ENCODE measurements around the gene TTLL10.
A peak's percentile ranks its signal among the peaks of the same experiment; 100 is the strongest.

The TTLL10 gene

DNA sequence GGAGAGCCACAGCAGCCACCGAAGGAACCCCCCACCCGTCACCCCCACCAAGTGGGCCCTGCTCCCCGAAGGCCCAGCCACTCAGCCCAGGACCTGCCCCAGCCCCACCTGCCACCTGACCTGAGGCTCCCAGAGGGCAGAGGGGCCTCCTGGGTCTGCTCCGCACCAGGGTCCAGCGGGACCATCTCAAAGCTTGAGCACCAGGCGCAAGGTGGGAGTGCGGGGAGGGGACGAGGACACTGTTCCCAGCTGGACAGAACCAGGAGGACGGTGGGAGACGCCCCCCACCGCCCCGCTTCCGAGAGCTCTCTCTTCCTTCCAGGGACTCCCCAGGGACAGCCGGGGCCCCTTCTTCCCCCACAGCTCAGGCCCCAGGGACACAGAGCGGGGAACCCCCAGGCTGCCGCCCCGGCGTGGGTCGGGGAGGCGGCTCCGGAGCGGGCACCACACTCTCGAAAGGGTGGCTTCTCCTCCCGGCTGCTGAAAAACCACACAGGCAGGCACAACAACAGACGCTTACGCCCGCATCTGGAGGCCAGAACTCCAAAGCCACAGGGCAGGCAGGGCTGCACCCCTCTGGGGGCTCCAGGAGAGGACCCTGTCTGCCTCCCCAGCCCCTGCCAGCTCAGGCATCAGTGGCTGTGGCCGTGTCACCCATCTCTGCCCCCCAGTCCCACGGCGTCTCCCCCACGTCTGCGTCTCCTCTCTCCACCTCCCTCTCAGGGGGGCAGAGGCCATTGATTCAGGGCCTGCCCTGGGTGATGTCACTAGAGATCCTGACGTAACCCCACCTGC is 1.9 kb upstream of the TTLL10 start:
- DNase-seq, result no peak

DNA sequence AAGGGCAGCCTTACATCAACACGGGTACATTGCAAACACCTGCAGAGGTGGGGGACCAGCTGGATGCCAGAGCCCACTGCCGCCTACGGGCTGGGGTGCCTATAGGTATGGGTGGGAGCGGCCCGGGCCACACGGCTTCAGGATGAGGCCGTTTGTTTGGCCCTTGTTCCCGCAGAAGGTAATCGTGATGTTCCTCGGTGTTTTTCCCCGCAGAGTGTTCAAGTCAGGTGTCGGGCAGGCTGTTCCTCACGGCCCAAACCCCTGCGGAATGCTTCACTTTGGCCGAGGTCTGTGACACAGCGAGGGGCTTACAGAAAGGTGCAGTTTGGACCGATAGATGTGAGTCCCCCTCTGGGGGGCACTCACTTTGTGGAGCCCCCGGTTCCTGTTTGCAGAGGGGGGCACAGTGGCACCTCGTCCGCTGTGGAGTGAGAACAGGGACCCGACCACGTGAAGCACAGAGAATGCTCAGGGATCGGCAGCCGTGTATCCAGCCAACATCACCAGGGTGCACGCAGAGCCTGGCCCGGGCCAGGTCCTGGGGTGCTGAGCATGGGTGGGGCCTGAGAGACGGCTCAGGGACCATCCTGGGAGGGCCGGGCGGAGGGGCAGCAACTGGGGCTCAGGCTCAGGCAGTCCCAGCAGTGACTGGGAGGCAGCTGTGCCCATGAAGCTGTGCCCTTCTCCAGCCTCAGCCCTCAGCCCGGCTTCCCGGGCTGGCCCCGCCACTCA is 453 bp upstream of the TTLL10 start:
- DNase-seq, result no peak

DNA sequence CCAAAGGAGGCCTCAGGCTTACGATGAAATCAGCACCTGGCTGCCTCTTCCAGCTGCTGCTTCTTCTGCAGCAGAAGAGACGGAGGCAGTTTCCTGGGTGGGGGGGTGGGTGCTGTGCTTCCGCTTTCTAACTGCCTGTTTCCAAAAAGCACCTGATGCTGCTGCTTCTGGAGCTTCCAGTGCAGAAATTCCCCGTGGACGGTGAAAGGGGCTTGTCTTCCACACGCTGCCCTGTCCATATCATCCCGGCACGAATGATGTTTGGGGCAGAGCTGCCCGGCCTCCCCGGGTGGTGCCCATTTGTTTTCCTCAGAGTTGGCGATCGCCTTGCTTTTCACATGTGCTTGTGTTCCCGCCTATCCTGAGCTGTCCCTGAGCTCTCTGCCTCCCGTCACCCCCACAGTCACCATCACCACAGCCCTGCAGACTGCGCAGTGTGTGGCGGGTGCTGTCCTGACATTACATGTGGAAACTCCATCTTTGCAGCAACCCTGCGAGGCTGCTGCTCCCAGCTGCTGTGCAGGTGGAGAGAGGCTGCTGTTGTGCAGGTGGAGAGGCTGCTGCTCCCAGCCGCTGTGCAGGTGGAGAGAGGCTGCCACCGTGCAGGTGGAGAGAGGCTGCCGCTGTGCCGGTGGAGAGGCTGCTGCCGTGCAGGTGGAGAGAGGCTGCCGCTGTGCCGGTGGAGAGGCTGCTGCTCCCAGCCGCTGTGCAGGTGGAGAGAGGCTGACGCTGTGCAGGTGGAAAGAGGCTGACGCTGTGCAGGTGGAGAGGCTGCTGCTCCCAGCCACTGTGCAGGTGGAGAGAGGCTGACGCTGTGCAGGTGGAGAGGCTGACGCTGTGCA is 1.8 kb downstream of the TTLL10 start:
- peak in 1 of 2 experiments; percentile 59 for DNase-seq

DNA sequence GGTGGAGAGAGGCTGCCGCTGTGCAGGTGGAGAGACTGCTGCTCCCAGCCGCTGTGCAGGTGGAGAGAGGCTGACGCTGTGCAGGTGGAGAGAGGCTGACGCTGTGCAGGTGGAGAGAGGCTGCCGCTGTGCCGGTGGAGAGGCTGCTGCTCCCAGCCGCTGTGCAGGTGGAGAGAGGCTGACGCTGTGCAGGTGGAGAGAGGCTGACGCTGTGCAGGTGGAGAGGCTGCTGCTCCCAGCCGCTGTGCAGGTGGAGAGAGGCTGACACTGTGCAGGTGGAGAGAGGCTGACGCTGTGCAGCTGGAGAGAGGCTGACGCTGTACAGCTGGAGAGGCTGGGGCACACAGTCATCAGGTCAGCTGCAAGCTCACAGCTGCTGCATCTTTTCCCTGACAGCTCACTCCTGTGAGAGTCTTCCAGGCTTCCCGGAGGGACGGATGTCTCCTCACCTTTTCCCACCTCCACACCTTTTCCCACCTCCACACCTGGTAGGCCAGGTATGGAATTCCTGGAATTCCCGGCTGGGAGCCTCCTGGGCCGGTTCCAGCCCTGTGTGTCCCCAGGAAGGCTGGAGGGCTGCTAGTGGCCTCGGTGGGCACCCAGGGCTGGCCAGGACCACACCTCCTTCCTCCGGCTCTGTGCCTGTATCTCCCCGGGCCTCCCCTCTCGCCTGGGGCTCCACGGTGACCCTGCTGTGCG is 2.5 kb downstream of the TTLL10 start:
- DNase-seq, result peak in 1 of 2 experiments; percentile 62

DNA sequence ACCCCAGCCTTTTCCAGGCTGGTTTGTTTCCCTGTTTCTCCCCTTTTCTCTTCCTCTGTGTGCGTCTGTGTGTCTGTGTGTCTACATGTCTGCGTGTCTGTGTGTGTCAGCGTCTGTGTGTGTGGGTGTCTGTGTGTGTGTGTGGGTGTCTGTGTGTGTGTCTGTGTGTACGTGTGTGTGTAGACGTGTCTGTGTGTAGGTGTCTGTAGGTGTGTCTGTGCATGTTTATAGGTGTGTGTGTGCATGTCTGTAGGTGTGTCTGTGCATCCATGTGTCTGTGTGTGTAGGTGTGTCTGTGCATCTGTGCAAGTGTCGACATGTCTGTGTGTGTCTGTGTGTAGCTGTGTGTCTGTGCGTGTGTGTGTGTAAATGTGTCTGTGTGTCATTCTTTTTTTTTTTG is 3.3 kb downstream of the TTLL10 start:
- no peak for DNase-seq

DNA sequence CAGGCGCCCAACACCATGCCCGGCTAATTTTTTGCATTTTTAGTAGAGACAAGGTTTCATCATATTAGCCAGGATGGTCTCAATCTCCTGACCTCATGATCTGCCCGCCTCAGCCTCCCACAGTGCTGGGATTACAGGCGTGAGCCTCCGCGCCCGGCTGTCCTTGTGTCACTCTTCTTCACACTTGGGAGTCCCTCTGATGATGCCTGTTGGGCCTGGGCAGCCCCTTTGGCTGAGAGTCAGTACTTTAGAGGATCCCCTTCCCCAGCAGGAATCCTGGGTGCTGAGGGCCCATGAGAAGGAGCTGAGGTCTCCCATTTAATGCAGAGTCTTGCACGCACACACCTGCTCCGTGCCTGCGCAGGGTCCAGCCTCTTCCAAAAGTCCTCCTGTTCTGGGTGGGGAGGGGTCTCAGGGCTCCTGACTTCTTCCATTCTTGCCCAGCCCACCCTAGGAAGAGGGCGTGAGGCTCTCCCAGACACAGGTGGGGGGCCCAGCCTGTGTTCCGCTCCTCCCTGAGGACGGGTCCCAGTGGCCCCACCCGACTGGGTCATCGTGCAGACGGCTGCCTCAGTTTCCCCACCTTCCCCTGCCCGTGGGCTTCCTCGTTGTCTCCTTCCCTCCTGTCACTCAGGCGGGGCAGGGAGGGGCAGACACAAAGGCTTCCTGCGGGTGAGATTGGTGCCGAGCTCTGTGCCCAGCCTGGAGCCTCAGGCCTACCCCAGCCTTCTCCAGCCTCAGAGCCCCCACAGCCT is 3.9 kb downstream of the TTLL10 start:
- DNase-seq, result no peak

DNA sequence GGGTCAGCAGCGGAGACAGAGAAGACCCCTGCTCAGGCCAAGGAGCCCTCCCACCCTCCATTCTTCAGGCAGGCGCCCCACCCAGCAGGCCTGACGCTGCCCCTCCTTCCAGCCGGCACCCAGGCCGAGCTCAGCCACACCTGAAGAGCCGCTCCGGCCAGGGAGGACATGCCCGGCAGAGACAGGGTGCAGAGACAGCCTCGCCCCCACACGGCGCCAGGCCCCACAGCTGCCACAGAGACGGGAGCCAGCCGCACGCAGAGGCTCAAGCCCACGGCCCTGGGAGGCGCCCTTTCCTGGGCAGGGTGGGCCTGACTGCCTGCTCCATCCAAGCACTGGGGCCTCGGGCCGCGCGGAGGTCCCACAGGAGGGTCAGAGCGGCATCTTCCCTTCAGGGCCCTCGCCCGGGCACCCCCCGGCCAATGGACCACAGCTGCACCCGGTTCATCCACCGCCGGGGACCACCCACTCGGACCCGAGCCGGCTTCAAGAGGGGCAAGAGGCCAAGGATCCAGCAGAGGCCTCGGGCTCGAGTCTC is 5.2 kb downstream of the TTLL10 start:
- no peak for DNase-seq

DNA sequence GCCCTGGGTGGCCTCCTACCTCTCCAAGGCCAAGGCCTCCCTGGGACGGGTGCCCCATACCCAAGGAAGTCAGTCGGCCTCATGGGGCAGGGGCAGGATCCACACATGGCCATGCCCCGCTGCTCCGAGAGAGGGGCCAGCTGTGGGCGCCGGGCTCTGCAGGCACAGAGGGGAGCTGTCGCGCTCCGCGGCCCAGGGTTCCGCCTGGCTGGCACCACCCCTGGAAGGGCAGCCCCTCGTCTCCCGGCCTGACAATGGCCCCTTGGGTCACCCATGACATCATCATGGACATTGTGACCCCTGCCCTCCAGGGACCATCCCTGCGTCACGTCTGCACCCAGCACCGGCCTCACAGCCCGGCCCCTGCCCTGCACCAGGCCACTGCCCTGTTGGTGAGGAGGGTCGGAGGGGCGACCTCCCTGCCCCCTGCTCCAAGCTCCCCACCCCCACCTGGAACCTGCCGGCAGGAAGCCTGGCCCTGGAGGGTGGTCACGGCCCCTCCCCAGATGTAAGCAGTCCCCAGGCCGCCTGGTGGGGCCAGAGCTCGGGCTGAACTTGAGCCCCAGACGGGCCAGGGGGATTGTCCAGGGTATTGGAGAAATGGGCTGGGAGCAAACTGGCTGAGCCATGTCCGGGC is 5.8 kb downstream of the TTLL10 start:
- DNase-seq, result no peak

DNA sequence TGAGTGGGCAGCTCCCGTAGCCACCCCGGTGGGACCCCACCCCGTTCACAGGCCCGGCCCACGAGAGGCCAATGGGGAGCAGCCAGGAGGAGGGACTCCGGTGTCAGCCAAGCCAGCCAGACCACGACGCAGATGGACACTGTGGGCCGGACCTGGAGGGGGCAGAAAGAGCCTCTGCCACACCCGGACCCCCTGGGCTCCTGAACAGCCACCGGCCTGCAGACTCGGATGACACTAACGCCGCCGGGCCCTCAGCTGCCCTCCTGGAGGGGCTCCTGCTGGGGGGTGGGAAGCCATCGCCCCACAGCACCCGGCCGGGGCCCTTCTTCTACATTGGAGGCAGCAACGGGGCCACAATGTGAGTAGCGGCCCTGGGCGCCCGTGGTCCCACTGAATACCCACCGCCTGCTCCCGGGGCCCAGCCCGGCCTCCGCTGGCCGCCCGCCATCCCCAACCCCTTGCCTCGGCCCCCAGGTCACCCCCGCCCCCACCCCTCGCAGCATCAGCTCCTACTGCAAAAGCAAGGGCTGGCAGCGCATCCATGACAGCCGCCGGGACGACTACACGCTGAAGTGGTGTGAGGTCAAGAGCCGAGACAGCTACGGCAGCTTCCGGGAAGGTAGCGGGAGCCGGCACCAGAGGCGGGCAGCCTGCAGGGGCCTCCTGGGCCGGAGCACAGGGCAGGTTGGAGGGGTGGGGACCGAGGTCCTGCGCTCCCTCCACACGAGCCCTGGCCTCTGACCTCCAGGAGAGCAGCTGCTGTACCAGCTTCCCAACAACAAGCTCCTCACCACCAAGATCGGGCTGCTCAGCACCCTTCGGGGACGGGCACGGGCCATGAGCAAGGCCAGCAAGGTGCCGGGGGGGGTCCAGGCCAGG is 6.5 kb downstream of the TTLL10 start:
- no peak for DNase-seq

DNA sequence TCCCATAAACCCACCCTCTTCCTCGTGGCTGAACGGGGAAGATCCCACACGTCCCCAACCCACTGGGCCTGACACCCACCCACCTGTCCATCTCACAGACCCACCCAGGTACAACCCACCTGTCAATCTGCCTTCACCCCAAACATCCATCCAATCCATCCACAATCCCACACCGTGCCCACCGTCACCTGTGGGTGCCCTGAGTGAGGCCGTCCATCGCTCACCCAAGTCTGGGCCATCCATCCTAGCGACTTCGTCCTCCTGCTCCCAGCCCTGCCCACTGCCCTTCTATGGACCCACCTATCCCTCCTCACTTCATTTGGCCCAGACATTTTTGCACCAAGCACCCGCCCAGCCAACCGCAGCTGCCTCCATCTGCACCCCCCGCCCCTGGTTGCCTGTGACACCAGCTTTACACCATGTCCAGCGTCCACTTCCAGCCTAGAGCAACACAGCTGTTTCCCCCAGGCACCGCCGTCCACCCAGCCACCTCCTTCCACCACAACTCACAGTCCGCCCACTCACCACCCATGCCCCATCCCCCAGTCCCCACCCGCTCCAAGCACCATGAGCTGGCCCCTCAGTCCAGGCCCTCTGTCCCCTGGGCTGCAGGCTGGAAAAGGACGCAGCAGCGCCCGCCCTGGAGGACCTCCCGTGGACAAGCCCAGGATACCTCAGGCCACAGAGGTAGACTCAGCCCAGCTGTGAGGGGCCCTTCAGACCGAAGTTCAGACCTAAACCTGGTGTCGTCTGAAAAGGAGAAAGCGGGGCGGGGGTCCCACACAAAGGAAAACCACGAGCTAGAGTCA is 7.7 kb downstream of the TTLL10 start:
- no peak for DNase-seq

DNA sequence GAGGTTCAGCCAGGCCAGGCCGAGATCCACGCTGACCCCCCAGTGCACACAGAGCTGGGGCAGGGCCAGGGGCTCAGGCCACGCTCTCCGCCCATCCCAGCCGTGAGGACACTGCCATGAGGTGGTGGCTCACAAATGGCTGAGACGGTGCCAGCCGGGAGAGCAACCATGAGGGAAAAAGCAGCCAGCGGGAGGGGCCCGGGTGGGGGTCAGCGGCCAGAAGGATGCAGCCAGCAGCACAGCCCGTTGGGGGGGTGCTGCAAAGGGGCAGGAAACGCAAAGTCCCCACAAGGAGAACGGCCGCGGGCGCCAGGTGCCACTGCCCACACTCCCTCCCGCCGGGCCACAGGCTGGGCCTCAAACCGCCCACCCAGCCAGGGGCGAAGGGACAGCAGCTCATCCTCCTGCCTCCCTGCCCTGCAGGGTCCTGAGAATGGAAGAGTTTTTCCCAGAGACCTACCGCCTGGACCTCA is 8.3 kb downstream of the TTLL10 start:
- no peak for DNase-seq

DNA sequence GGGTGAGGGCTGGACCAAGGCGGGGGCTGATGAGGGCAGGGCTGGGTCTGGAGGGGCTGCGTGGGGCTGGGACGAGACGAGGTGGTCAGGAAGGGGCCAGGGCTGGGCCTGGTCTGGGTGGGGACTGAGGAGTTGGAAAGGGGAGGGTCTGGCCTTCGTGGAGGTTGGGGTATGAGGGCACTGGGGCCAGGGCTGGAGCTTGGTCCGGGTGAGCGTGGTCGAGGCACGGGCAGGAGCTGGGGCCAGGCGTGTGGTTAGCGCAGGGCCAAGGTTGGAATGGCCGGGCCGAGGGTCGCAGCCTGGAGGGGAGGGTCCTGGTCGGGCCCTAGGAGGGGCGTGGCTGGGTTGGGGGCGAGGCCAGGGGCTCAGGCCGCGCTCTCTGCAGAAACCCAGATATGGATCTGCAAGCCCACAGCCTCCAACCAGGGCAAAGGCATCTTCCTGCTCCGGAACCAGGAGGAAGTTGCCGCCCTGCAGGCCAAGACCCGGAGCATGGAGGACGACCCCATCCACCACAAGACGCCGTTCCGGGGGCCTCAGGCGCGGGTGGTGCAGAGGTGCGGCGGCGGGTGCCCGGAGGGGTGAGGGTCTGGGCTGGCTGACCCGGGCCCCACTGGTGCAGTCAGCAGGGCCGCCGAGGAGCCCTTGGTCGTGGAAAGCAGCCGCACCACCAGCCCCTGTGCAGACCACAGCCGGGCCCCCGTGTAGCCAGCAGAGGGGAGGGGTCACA is 9.0 kb downstream of the TTLL10 start:
- no peak for DNase-seq

DNA sequence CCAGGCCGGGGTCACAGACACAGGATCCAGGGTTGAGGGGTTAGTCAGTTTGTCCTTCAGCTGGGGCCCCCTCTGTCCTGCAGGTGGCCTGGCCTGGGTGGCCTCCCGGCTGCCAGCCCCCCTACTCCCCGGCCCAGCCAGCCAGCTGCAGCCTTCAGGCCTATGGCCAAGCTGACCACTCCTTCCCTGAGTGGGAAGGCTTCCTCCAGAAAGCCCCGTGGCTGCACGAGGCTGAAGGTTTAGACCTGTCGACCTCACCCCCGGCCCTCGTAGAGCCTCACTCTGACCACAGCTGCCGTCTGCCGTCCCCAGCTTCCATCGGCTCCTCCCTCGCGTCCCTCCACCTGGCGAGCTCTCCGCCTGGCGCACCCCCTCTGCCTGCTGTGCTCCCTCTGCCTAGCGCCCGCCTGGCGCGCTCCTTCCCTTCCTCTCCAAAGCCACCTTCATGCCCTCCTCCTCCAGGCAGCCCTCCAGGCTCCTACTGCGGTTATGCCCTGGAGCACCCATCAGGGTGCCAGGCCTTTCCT is 9.6 kb downstream of the TTLL10 start:
- DNase-seq, result no peak

DNA sequence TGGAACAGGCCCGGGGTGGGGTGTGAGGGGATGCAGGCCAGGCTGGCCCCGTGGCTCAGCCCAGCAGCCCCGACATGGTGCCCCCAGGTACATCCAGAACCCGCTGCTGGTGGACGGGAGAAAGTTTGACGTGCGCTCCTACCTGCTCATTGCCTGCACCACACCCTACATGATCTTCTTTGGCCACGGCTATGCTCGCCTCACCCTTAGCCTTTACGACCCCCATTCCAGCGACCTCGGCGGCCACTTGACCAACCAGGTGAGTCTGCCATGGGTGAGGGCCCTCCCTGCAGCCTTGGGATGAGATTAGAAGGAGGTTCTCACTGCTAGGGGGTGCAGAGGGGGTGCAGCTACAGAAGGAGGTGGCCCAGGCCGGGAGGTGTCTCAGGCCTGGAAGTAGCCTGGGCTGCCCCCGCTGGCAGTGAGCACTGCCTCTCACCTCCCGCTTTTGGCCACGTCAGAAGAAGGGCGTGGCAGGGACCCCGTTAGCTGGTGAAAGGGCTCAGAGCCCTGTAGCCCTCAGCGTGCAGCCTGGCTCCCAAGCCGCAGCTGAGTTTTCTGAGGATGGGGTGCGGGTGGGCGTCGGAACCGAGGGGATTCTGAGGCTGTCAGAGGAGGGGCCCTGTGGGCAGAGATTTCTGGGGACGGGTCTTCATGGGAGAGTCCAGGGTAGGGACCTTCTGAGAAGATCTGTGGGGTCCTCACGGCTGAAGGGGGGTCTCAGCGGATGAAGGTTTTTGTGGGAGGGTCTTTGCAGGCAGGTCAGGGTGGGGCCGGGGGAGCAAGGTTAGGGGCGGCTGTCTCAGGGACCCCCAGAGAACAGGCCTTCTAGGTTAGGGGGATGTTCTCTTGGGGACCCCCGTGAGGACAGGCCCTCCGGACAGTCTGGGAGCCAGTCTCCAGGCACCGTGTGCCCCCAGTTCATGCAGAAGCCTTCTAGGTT is 10.4 kb downstream of the TTLL10 start:
- no peak for DNase-seq

DNA sequence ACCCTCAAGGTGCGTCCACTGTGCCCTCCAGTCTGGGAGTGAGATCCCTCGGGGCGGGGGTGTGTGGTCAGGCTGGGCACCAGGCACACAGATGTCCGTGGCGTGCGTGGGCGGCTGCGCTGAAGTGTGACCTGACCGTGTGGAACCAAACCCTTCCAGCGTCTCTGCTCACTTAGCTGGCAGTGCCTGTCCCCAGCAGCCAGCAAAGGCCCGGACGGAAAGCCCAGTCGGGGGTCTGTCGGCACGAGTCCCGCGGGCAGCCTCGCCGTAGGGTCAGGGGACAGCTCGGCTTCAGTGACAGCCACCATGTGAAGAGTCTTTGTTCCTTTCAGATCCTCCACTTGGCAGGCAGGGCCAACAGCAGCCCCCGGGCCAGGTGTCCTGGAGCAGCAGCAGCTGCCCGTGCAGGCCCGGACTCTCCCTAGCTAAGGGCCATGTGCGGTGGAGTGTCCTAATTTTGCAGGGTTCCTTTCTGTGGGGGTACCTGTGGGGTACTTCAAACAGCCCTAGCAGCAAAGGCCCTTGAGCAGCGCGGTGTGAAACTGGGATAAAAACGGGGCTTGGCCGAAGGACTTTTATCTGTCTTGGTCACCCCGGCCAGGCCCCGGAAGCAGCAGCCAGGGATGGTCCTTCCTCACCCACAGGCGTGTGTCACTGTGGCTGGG is 11.6 kb downstream of the TTLL10 start:
- no peak for DNase-seq

DNA sequence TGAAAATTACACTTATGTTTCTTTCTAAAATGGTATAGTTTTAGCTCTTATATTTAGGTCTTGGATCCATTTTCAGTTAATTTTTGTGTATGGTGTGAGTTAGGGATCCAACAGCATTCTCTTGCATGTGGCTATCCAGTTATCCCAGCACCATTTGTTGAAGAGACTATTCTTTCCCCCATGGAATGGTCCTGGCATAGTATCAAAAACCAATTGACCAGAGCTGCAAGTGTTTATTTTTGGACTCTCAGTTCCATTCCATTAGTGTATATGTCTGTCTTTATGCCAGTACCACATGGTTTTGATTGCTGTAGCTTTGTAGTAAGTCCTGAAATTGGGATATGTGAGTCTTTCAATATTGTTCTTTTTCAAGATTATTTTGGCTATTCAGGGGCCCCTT is 14.3 kb downstream of the TTLL10 start:
- no peak for DNase-seq
